ENCODE measurements around the gene TAF1.

The TAF1 gene

GRCh38 chrX:71475785-71476540 is 109.8 kb downstream of the TAF1 start:
- no peaks in the 10 kb centered on the region for H3K4me1 ChIP-seq (ENCODE audit: insufficient read depth, low read length, poor library complexity, severe bottlenecking)
- no peaks in the 10 kb centered on the region for H3F3A ChIP-seq (ENCODE audit: low read depth)
- H3K27me3 ChIP-seq (ENCODE audit: insufficient read depth, low read length, poor library complexity, severe bottlenecking) = no peaks in the 10 kb centered on the region
- H3K9me2 ChIP-seq (replicated peaks; ENCODE audit: low read depth, low read length) = no peaks in the 10 kb centered on the region
- H3K9me3 ChIP-seq (ENCODE audit: insufficient read depth, low read depth, low read length) = no peaks in the 10 kb centered on the region
- no peaks in the 10 kb centered on the region for H3K36me3 ChIP-seq (ENCODE audit: insufficient read depth, low read length)
- no peak overlapping the region for H3K9ac ChIP-seq (ENCODE audit: low read depth, low read length, poor library complexity, severe bottlenecking)
- TF ChIP-seq CTCF (conservative IDR thresholded peaks at IDR 0.05; ENCODE audit: low read length) (no peak), EZH2phosphoT487 (IDR thresholded peaks at IDR 0.05; ENCODE audit: borderline replicate concordance) (no peak)
- no peak overlapping the region for H3K4me2 ChIP-seq (ENCODE audit: low read depth, low read length, poor library complexity, severe bottlenecking)
- no peaks in the 10 kb centered on the region for H4K20me1 ChIP-seq (ENCODE audit: insufficient read depth, low read length, poor library complexity, severe bottlenecking)
- H3K4me3 ChIP-seq (ENCODE audit: low read length, poor library complexity, severe bottlenecking) = no peak overlapping the region
- no peaks in the 10 kb centered on the region for H3K79me2 ChIP-seq (ENCODE audit: insufficient read depth, low read length)
- no peak overlapping the region for H2AFZ ChIP-seq (ENCODE audit: low read length)

- Histone ChIP-seq H3K4me2 (ENCODE audit: low read depth, low read length, poor library complexity, severe bottlenecking) (no peak overlapping the region), H3K9me3 (ENCODE audit: insufficient read depth, low read depth, low read length) (no peaks in the 10 kb centered on the region), H3K79me2 (ENCODE audit: insufficient read depth, low read length) (no peaks in the 10 kb centered on the region)
These were observed 116.2 kb downstream of the TAF1 start for GRCh38 chrX:71482228-71482958.

GRCh38 chrX:71487814-71488213 is 121.7 kb downstream of the TAF1 start:
- no peaks in the 10 kb centered on the region for H3K27me3 ChIP-seq (ENCODE audit: insufficient read depth, low read length, poor library complexity, severe bottlenecking)
- no peak for TF ChIP-seq EZH2phosphoT487 (IDR thresholded peaks at IDR 0.05; ENCODE audit: borderline replicate concordance)
- no peaks in the 10 kb centered on the region for H3K79me2 ChIP-seq (ENCODE audit: insufficient read depth, low read length)

More at GRCh38 chrX:71482228-71482958, 116.2 kb downstream of the TAF1 start:
- Histone ChIP-seq H3K9ac (ENCODE audit: low read depth, low read length, poor library complexity, severe bottlenecking) (no peak overlapping the region), H2AFZ (ENCODE audit: low read length) (no peak overlapping the region), H4K20me1 (ENCODE audit: insufficient read depth, low read length, poor library complexity, severe bottlenecking) (no peaks in the 10 kb centered on the region), H3F3A (ENCODE audit: low read depth) (no peaks in the 10 kb centered on the region), H3K9me2 (replicated peaks; ENCODE audit: low read depth, low read length) (no peaks in the 10 kb centered on the region), H3K36me3 (ENCODE audit: insufficient read depth, low read length) (no peaks in the 10 kb centered on the region), H3K4me3 (ENCODE audit: low read length, poor library complexity, severe bottlenecking) (no peak overlapping the region), H3K27me3 (ENCODE audit: insufficient read depth, low read length, poor library complexity, severe bottlenecking) (no peaks in the 10 kb centered on the region), H3K4me1 (ENCODE audit: insufficient read depth, low read length, poor library complexity, severe bottlenecking) (no peaks in the 10 kb centered on the region)
- TF ChIP-seq EZH2phosphoT487 (IDR thresholded peaks at IDR 0.05; ENCODE audit: borderline replicate concordance) (no peak), CTCF (conservative IDR thresholded peaks at IDR 0.05; ENCODE audit: low read length) (no peak)

More at GRCh38 chrX:71487814-71488213, 121.7 kb downstream of the TAF1 start:
- Histone ChIP-seq H3K4me1 (ENCODE audit: insufficient read depth, low read length, poor library complexity, severe bottlenecking) (no peaks in the 10 kb centered on the region), H3K9me3 (ENCODE audit: insufficient read depth, low read depth, low read length) (no peaks in the 10 kb centered on the region), H3K9ac (ENCODE audit: low read depth, low read length, poor library complexity, severe bottlenecking) (no peak overlapping the region), H3K4me3 (ENCODE audit: low read length, poor library complexity, severe bottlenecking) (no peak overlapping the region), H4K20me1 (ENCODE audit: insufficient read depth, low read length, poor library complexity, severe bottlenecking) (no peaks in the 10 kb centered on the region), H3K36me3 (ENCODE audit: insufficient read depth, low read length) (no peaks in the 10 kb centered on the region), H3K4me2 (ENCODE audit: low read depth, low read length, poor library complexity, severe bottlenecking) (no peak overlapping the region), H3F3A (ENCODE audit: low read depth) (no peaks in the 10 kb centered on the region), H3K9me2 (replicated peaks; ENCODE audit: low read depth, low read length) (no peaks in the 10 kb centered on the region), H2AFZ (ENCODE audit: low read length) (no peak overlapping the region)

All from Loucy (cell line).